Ascending aorta (tissue), 2 donors: ENCODE measurements around the gene FMN1. TPM values are rescaled to one million over a fixed set of nuclear protein-coding genes. Genes with fewer than 3 reads are reported as not detected.

Experiments used
- DNase-seq, 2 donors: peaks; one replicate each; pipeline ENCODE4 v3.0.0-alpha.2; 2019; ENCODE audit warnings: low spot score in 2 of 2
- H3K27ac ChIP-seq, 2 donors: fragments of 200-600 bp; sonication (generic); one replicate each; pipeline ENCODE4 v1.5.1; 2016 to 2017; ENCODE audit warnings: mild to moderate bottlenecking in 1 of 2
- H3K27me3 ChIP-seq: fragments of 200-600 bp; sonication (generic); one replicate; pipeline ENCODE4 v1.5.1; 2017
- H3K36me3 ChIP-seq, 2 donors: fragments of 200-600 bp; sonication (generic); one replicate each; pipeline ENCODE4 v1.5.1; 2016
- H3K4me1 ChIP-seq, 2 donors: fragments of 200-600 bp; sonication (generic); one replicate each; pipeline ENCODE4 v1.5.1; 2016 to 2017; ENCODE audit warnings: mild to moderate bottlenecking in 1 of 2
- H3K4me3 ChIP-seq, 2 donors: fragments of 200-600 bp; sonication (generic); one replicate each; pipeline ENCODE4 v1.5.1; 2016 to 2017; ENCODE audit warnings: mild to moderate bottlenecking in 1 of 2
- H3K9me3 ChIP-seq, 2 donors: fragments of 200-600 bp; sonication (generic); one replicate each; pipeline ENCODE4 v1.5.1; 2016
- intact Hi-C: fragments of 100-400 bp; cut with DNase I; formaldehyde crosslinking; loops from one replicate; pipeline ENCODE4 v1.15.1; 2023
- total RNA-seq: library from RNA; depleted of rRNA; stranded (reverse); fragments of >200 nt; gene quantifications from one replicate; pipeline ENCODE4 v1.1.0, GENCODE V29; 2016
- TF ChIP-seq, protein P1 (sequence below), 3 experiments: fragments of 200-600 bp in 2 of 3; fragments of 450-650 bp in 1 of 3; sonication (generic) in 2 of 3; IDR thresholded peaks; one replicate each; pipeline ENCODE4 v1.5.1; 2016 to 2019; ENCODE audit warnings: antibody characterized with exemption in 3 of 3, mild to moderate bottlenecking in 1 of 3, moderate library complexity in 1 of 3

The FMN1 gene
- total RNA-seq, 1 donor from 2014 or later: 4.3 TPM

DNA sequence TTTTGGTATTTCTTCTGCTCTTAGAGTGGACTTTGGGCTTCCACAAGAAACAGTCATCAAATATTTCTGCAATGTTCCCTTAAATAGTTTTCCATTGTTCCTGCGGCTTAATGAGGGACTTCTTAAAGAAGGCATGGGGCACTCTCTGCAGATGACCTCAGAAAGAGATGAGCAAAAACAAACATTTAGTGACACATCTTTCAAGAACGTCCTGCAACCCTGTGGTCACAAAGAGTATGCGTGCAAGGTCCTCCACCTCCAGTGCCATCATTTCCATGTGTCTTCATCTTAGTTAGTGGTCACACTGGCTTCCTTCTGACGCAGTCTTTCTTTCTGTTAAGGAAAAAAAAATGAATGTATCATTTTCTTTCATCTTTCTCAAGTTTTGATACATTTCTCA lies 420.5 kb downstream of the FMN1 start:
- DNase-seq: no peak
- H3K27ac ChIP-seq: no peak overlapping the region
- intact Hi-C loops: no loop called here
- no peaks in the 10 kb centered on the region for H3K4me1 ChIP-seq
- H3K9me3 ChIP-seq: peaks cover 0 to 7% of the 10 kb centered on the region in 2 donors
- no peaks in the 10 kb centered on the region for H3K36me3 ChIP-seq
- TF ChIP-seq, protein P1, sequence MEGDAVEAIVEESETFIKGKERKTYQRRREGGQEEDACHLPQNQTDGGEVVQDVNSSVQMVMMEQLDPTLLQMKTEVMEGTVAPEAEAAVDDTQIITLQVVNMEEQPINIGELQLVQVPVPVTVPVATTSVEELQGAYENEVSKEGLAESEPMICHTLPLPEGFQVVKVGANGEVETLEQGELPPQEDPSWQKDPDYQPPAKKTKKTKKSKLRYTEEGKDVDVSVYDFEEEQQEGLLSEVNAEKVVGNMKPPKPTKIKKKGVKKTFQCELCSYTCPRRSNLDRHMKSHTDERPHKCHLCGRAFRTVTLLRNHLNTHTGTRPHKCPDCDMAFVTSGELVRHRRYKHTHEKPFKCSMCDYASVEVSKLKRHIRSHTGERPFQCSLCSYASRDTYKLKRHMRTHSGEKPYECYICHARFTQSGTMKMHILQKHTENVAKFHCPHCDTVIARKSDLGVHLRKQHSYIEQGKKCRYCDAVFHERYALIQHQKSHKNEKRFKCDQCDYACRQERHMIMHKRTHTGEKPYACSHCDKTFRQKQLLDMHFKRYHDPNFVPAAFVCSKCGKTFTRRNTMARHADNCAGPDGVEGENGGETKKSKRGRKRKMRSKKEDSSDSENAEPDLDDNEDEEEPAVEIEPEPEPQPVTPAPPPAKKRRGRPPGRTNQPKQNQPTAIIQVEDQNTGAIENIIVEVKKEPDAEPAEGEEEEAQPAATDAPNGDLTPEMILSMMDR (IDR thresholded peaks at IDR 0.05): no peak
- H3K4me3 ChIP-seq: no peak overlapping the region
- H3K27me3 ChIP-seq: no peaks in the 10 kb centered on the region

DNA sequence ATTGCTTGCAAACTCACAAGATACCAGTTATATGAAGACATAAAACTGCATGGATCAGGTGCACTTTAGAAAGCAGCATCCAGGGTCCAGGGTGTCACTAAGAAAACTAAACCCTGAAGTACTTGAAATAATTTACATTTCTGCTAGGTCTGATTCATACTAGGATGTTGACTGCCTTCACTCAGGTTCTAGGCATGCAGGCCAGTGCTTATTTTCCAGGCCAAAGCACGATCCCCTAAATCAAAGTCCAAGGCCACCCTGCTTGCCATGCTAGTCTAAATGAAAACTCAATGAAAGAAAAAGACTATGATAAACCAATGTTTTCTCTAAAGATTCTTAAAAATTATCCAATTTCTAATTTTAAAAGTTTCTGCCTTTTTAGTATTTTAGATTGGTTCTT lies 427.3 kb downstream of the FMN1 start:
- DNase-seq: no peak
- H3K27me3 ChIP-seq: no peaks in the 10 kb centered on the region
- no peaks in the 10 kb centered on the region for H3K9me3 ChIP-seq
- no peak overlapping the region for H3K4me3 ChIP-seq
- no peaks in the 10 kb centered on the region for H3K4me1 ChIP-seq
- TF ChIP-seq, protein P1 (IDR thresholded peaks at IDR 0.05): no peak
- no peak overlapping the region for H3K27ac ChIP-seq
- H3K36me3 ChIP-seq: no peaks in the 10 kb centered on the region
- intact Hi-C loops: no loop called here

DNA sequence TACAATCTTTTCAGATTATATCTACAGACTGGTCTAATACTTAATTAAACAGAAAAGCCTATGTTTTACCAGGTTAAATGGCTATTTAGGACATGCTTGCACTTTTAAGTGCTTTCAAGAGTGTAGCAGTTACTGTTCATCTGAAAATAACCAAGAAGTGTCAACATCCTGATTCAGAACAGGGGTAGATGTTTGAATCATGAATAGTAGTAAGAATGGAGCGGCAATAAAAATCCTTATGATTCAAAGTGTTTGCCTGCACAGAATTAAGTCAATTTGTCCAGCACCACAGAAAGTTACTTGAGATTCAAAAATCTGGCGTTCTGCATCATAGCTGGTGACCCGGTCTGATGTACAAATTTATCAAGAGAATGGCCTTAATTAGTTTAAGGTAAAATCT lies 428.4 kb downstream of the FMN1 start:
- no peaks in the 10 kb centered on the region for H3K4me1 ChIP-seq

DNA sequence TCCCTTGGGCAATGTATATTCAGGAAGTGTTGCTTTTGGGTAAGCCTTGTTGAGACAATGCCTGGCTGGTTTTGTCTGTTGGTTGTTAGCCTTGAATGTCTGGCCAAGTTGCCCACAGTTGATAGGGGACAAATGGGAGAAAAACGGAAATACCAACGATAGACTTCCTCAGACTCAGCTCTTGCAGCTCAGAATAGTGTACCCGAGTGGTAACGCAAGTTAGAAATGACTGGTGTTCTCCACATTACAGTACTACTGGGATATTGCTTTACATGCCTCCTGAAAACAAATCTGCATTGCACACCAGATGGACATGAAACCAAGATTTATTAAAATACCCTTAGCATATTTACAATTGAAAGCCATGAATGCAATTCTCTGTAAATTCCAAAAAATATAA lies 429.3 kb downstream of the FMN1 start:
- TF ChIP-seq, protein P1 (IDR thresholded peaks at IDR 0.05): no peak
- Histone ChIP-seq H3K36me3 (no peaks in the 10 kb centered on the region), H3K4me1 (no peaks in the 10 kb centered on the region), H3K9me3 (no peaks in the 10 kb centered on the region), H3K27me3 (no peaks in the 10 kb centered on the region), H3K4me3 (no peak overlapping the region), H3K27ac (no peak overlapping the region)
- no peak for DNase-seq
- intact Hi-C loops: no loop called here

More for the DNA sequence above, 428.4 kb downstream of the FMN1 start:
- Histone ChIP-seq H3K9me3 (no peaks in the 10 kb centered on the region), H3K36me3 (no peaks in the 10 kb centered on the region), H3K4me3 (no peak overlapping the region), H3K27me3 (no peaks in the 10 kb centered on the region), H3K27ac (no peak overlapping the region)
- intact Hi-C loops: no loop called here
- DNase-seq: no peak
- TF ChIP-seq, protein P1 (IDR thresholded peaks at IDR 0.05): no peak

DNA sequence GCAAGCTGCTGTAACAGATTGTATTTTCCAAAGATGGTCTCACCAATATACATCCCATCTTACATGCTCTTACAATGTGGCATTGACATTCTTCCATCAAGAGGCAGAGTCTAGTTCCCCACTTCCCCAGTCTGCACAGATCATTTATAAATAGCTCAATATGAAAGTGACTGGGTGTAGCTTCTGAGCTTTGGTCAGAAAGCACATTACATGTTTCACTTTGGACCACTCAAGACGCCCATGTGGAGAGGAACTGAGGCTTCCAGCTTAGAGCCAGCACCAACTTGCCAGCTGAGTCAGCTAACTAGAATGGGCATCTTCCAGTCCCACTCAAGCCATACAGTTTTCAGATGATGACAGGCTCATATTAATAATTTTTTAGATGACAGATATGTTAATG lies 431.2 kb downstream of the FMN1 start:
- H3K27ac ChIP-seq: no peak overlapping the region
- no peaks in the 10 kb centered on the region for H3K9me3 ChIP-seq
- TF ChIP-seq, protein P1 (IDR thresholded peaks at IDR 0.05): no peak
- no peaks in the 10 kb centered on the region for H3K4me1 ChIP-seq
- no peak overlapping the region for H3K4me3 ChIP-seq
- no peaks in the 10 kb centered on the region for H3K27me3 ChIP-seq
- DNase-seq: no peak
- H3K36me3 ChIP-seq: no peaks in the 10 kb centered on the region
- intact Hi-C loops: no loop called here

DNA sequence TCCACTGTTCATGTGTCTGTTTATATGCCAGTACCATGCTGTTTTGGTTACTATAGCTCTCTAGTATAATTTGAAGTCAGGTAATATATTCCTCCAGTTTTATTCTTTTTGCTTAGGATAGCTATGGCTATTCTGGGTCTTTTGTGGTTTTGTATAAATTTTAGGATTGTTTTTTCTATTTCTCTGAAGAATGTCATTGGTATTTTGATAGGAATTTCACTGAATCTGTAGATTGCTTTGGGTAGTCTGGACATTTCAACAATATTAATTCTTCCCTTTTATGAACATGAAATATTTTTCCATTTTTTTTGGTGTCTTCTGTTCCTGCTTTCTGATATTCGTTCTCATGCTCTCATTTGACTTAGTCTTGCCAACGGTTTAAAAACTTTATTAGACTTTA lies 437.1 kb downstream of the FMN1 start:
- H3K27ac ChIP-seq: no peak overlapping the region
- no peaks in the 10 kb centered on the region for H3K27me3 ChIP-seq
- H3K4me3 ChIP-seq: no peak overlapping the region
- no peaks in the 10 kb centered on the region for H3K36me3 ChIP-seq
- intact Hi-C loops: no loop called here
- no peaks in the 10 kb centered on the region for H3K9me3 ChIP-seq
- TF ChIP-seq, protein P1 (IDR thresholded peaks at IDR 0.05): no peak
- DNase-seq: no peak
- no peaks in the 10 kb centered on the region for H3K4me1 ChIP-seq
